HepG2 (cell line): ENCODE data around the gene NME8. TPM values are rescaled to one million over a fixed set of nuclear protein-coding genes. Genes with fewer than 3 reads are reported as not detected.
A peak's percentile ranks its signal among the peaks of the same experiment; 100 is the strongest.

Experiments used
- GATA4 ChIP-seq: sonication (generic); IDR thresholded peaks from 2 replicates; pipeline ENCODE4 v1.6.1; 2016; ENCODE audit warnings: antibody characterized with exemption, low read depth, borderline replicate concordance
- KMT2B ChIP-seq: IDR thresholded peaks from 2 replicates; pipeline ENCODE4 v1.6.1; 2016; ENCODE audit warnings: missing genetic modification reagents, missing compliant biosample characterization
- MIER2 ChIP-seq: IDR thresholded peaks from 2 replicates; pipeline ENCODE4 v1.6.1; 2016; ENCODE audit warnings: missing biosample characterization, missing genetic modification reagents
- MTF1 ChIP-seq: sonication (generic); formaldehyde crosslinking; IDR thresholded peaks from 2 replicates; pipeline ENCODE4 v1.5.0; 2020; ENCODE audit warnings: missing genetic modification reagents
- NFE2L1 ChIP-seq: sonication (generic); formaldehyde crosslinking; IDR thresholded peaks from 2 replicates; pipeline ENCODE4 v1.4.0; 2020; ENCODE audit warnings: missing genetic modification reagents, mild to moderate bottlenecking, borderline replicate concordance
- NRL ChIP-seq: sonication (generic); formaldehyde crosslinking; IDR thresholded peaks from 2 replicates; pipeline ENCODE4 v1.5.0; 2020; ENCODE audit warnings: missing genetic modification reagents, mild to moderate bottlenecking, moderate library complexity, borderline replicate concordance
- PAF1 ChIP-seq: IDR thresholded peaks from 2 replicates; pipeline ENCODE4 v1.6.1; 2016; ENCODE audit warnings: missing genetic modification reagents, missing compliant biosample characterization
- SMARCC2 ChIP-seq: fragments of 450-650 bp; IDR thresholded peaks from 2 replicates; pipeline ENCODE4 v1.6.1; 2017; ENCODE audit warnings: antibody characterized with exemption, mild to moderate bottlenecking
- SMC3 ChIP-seq: IDR thresholded peaks from 2 replicates; pipeline ENCODE4 v1.6.1; 2011; ENCODE audit warnings: low read length, improper control_type of control experiment
- SP140L ChIP-seq: sonication (generic); formaldehyde crosslinking; IDR thresholded peaks from 2 replicates; pipeline ENCODE4 v1.4.0; 2020; ENCODE audit warnings: missing genetic modification reagents, borderline replicate concordance
- ZFY ChIP-seq: sonication (generic); formaldehyde crosslinking; IDR thresholded peaks from 2 replicates; pipeline ENCODE4 v1.4.0; 2020; ENCODE audit warnings: missing genetic modification reagents
- ZNF263 ChIP-seq: sonication (generic); formaldehyde crosslinking; IDR thresholded peaks from 2 replicates; pipeline ENCODE4 v1.4.0; 2020; ENCODE audit warnings: missing genetic modification reagents
- ZNF431 ChIP-seq: sonication (generic); formaldehyde crosslinking; IDR thresholded peaks from 2 replicates; pipeline ENCODE4 v1.9.0; 2022; ENCODE audit warnings: missing genetic modification reagents, low read depth, mild to moderate bottlenecking, borderline replicate concordance
- ZNF530 ChIP-seq: sonication (generic); formaldehyde crosslinking; IDR thresholded peaks from 2 replicates; pipeline ENCODE4 v1.5.0; 2020; ENCODE audit warnings: low read depth, mild to moderate bottlenecking, missing genetic modification reagents
- ZNF850 ChIP-seq: sonication (generic); formaldehyde crosslinking; conservative IDR thresholded peaks from 2 replicates; pipeline ENCODE4 v1.9.0; 2021; ENCODE audit warnings: mild to moderate bottlenecking, missing genetic modification reagents
- polyA plus RNA-seq, 8 experiments: library from polyadenylated mRNA; depleted of rRNA in 3 of 8; stranded (reverse) in 7 of 8; unstranded in 1 of 8; fragments of >200 nt; fragmentation: Illumina TruSeq in 4 of 8; extraction: Trizol in 4 of 8; gene quantifications; 2 replicates each; pipeline versions ENCODE4 v1.2.1 to v1.2.3, GENCODE V29; 2011 to 2016; ENCODE audit warnings: low read depth in 4 of 8, missing spikeins in 1 of 8, mixed read lengths in 1 of 8; ENCODE audit not compliant: insufficient read depth in 1 of 8
- total RNA-seq, 5 experiments: library from RNA; depleted of rRNA; stranded (reverse); fragments of >200 nt; fragmentation: Illumina TruSeq; extraction: Trizol; gene quantifications; 2 replicates each; pipeline ENCODE4 v1.2.3, GENCODE V29; 2016; ENCODE audit warnings: low read depth in 1 of 5
- TF ChIP-seq, protein P1 (sequence below): sonication (generic); formaldehyde crosslinking; IDR thresholded peaks from 2 replicates; pipeline ENCODE4 v1.4.0; 2020; ENCODE audit warnings: missing genetic modification reagents, low read depth, mild to moderate bottlenecking, borderline replicate concordance
- TF ChIP-seq, protein P2 (sequence below): sonication (generic); formaldehyde crosslinking; IDR thresholded peaks from 2 replicates; pipeline ENCODE4 v1.9.0; 2021; ENCODE audit warnings: mild to moderate bottlenecking, missing genetic modification reagents
- TF ChIP-seq, protein P3 (sequence below): sonication (generic); formaldehyde crosslinking; IDR thresholded peaks from 2 replicates; pipeline ENCODE4 v1.4.0; 2020; ENCODE audit warnings: low read depth, mild to moderate bottlenecking, missing genetic modification reagents
- TF ChIP-seq, protein P4 (sequence below): sonication (generic); formaldehyde crosslinking; IDR thresholded peaks from 2 replicates; pipeline ENCODE4 v1.5.1; 2020; ENCODE audit warnings: missing genetic modification reagents, mild to moderate bottlenecking, borderline replicate concordance

NME8 gene
- total and polyA plus RNA-seq, 2 of the 13 experiments (the other 11 are each of a cell fraction or from before 2014, with no cell fraction given) = not detected

DNA sequence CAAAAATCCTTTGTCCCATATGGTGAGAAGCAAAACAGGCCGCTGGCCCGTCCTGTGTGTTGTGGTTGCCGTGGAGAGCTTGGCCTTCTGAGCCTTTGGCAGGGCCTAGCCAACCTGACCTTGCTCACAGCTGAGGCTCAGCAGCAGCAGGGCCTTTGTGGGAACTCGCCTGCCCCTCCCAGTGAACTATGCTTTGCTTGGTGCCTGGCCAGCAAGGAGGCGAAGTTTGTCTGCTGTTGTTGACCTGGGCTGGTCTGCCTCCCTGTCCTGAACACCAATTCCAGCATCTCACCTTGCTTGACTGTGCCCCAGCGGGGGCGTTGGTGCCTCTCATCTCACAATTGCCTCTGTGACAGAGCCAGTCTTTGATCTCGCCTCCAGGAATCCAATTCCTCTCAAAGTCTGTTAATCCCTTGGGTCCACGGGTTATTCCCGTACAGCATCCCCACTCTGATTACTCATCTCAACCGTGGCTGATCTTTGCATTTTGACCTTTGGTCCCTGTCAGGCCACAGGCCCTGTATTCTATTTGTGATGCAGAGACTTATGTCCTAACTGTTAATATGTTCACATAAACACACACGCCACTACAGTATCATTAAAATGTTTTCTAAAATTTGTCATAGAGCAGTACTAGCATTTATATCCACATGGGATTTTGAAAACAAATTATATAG is 94.7 kb downstream of the NME8 start (continued):
- TF ChIP-seq MTF1 (CRISPR knock-in tag) = no peak
- 0 out of 2 replicates have a peak, but pooled peaks have one; percentile 32 for TF ChIP-seq SMARCC2
- peak; percentile 65; the same call in 1 of the 2 replicates for TF ChIP-seq GATA4
- no peak; the same call in 1 of the 2 replicates for TF ChIP-seq PAF1 (CRISPR knock-in tag)
- no peak for TF ChIP-seq ZNF850 (CRISPR knock-in tag)
- TF ChIP-seq ZNF530 (CRISPR knock-in tag) = no peak
- TF ChIP-seq, protein P1, sequence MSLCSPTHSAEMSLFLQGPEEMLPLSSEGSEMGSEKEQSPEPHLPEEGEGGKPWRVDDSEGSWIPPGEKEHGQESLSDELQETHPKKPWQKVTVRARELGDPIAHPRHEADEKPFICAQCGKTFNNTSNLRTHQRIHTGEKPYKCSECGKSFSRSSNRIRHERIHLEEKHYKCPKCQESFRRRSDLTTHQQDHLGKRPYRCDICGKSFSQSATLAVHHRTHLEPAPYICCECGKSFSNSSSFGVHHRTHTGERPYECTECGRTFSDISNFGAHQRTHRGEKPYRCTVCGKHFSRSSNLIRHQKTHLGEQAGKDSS = peak; percentile 92
- peak; percentile 33; the same call in 1 of the 2 replicates for TF ChIP-seq ZNF263 (CRISPR knock-in tag)
- no peak; the same call in 1 of the 2 replicates for TF ChIP-seq SMC3
- peak; percentile 95 for TF ChIP-seq ZFY (CRISPR knock-in tag)
- peak; percentile 78; the same call in 1 of the 2 replicates for TF ChIP-seq SP140L (CRISPR knock-in tag)
- TF ChIP-seq, protein P2, sequence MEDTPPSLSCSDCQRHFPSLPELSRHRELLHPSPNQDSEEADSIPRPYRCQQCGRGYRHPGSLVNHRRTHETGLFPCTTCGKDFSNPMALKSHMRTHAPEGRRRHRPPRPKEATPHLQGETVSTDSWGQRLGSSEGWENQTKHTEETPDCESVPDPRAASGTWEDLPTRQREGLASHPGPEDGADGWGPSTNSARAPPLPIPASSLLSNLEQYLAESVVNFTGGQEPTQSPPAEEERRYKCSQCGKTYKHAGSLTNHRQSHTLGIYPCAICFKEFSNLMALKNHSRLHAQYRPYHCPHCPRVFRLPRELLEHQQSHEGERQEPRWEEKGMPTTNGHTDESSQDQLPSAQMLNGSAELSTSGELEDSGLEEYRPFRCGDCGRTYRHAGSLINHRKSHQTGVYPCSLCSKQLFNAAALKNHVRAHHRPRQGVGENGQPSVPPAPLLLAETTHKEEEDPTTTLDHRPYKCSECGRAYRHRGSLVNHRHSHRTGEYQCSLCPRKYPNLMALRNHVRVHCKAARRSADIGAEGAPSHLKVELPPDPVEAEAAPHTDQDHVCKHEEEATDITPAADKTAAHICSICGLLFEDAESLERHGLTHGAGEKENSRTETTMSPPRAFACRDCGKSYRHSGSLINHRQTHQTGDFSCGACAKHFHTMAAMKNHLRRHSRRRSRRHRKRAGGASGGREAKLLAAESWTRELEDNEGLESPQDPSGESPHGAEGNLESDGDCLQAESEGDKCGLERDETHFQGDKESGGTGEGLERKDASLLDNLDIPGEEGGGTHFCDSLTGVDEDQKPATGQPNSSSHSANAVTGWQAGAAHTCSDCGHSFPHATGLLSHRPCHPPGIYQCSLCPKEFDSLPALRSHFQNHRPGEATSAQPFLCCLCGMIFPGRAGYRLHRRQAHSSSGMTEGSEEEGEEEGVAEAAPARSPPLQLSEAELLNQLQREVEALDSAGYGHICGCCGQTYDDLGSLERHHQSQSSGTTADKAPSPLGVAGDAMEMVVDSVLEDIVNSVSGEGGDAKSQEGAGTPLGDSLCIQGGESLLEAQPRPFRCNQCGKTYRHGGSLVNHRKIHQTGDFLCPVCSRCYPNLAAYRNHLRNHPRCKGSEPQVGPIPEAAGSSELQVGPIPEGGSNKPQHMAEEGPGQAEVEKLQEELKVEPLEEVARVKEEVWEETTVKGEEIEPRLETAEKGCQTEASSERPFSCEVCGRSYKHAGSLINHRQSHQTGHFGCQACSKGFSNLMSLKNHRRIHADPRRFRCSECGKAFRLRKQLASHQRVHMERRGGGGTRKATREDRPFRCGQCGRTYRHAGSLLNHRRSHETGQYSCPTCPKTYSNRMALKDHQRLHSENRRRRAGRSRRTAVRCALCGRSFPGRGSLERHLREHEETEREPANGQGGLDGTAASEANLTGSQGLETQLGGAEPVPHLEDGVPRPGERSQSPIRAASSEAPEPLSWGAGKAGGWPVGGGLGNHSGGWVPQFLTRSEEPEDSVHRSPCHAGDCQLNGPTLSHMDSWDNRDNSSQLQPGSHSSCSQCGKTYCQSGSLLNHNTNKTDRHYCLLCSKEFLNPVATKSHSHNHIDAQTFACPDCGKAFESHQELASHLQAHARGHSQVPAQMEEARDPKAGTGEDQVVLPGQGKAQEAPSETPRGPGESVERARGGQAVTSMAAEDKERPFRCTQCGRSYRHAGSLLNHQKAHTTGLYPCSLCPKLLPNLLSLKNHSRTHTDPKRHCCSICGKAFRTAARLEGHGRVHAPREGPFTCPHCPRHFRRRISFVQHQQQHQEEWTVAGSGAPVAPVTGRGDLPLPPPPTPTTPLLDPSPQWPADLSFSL (CRISPR knock-in tag) = peak; percentile 83; the same call in 1 of the 2 replicates
- TF ChIP-seq NFE2L1 = no peak
- TF ChIP-seq MIER2 = peak; percentile 62; the same call in 1 of the 2 replicates
- TF ChIP-seq NRL (CRISPR knock-in tag) = peak; percentile 57; the same call in 1 of the 2 replicates
- peak; percentile 98 for TF ChIP-seq ZNF431 (CRISPR knock-in tag)
- TF ChIP-seq, protein P3, sequence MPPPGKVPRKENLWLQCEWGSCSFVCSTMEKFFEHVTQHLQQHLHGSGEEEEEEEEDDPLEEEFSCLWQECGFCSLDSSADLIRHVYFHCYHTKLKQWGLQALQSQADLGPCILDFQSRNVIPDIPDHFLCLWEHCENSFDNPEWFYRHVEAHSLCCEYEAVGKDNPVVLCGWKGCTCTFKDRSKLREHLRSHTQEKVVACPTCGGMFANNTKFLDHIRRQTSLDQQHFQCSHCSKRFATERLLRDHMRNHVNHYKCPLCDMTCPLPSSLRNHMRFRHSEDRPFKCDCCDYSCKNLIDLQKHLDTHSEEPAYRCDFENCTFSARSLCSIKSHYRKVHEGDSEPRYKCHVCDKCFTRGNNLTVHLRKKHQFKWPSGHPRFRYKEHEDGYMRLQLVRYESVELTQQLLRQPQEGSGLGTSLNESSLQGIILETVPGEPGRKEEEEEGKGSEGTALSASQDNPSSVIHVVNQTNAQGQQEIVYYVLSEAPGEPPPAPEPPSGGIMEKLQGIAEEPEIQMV (CRISPR knock-in tag) = peak; percentile 69; the same call in 1 of the 2 replicates
- TF ChIP-seq, protein P4, sequence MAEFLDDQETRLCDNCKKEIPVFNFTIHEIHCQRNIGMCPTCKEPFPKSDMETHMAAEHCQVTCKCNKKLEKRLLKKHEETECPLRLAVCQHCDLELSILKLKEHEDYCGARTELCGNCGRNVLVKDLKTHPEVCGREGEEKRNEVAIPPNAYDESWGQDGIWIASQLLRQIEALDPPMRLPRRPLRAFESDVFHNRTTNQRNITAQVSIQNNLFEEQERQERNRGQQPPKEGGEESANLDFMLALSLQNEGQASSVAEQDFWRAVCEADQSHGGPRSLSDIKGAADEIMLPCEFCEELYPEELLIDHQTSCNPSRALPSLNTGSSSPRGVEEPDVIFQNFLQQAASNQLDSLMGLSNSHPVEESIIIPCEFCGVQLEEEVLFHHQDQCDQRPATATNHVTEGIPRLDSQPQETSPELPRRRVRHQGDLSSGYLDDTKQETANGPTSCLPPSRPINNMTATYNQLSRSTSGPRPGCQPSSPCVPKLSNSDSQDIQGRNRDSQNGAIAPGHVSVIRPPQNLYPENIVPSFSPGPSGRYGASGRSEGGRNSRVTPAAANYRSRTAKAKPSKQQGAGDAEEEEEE (CRISPR knock-in tag) = no peak
- peak; percentile 66 for TF ChIP-seq KMT2B
